CD4-positive, alpha-beta T cell treated with Interferon alpha-2 for 1 hour (primary cell): ENCODE measurements around the gene GNG11.
"Not testable (repeated sequence)": the region's sequence is repeated elsewhere in the genome, so short reads cannot be mapped to it uniquely, and the experiment has no call there.

Experiments used
- DNase-seq, 2 donors: peaks; one replicate each; pipeline ENCODE4 v3.0.0-alpha.2; 2020 to 2022

Gene GNG11

DNA sequence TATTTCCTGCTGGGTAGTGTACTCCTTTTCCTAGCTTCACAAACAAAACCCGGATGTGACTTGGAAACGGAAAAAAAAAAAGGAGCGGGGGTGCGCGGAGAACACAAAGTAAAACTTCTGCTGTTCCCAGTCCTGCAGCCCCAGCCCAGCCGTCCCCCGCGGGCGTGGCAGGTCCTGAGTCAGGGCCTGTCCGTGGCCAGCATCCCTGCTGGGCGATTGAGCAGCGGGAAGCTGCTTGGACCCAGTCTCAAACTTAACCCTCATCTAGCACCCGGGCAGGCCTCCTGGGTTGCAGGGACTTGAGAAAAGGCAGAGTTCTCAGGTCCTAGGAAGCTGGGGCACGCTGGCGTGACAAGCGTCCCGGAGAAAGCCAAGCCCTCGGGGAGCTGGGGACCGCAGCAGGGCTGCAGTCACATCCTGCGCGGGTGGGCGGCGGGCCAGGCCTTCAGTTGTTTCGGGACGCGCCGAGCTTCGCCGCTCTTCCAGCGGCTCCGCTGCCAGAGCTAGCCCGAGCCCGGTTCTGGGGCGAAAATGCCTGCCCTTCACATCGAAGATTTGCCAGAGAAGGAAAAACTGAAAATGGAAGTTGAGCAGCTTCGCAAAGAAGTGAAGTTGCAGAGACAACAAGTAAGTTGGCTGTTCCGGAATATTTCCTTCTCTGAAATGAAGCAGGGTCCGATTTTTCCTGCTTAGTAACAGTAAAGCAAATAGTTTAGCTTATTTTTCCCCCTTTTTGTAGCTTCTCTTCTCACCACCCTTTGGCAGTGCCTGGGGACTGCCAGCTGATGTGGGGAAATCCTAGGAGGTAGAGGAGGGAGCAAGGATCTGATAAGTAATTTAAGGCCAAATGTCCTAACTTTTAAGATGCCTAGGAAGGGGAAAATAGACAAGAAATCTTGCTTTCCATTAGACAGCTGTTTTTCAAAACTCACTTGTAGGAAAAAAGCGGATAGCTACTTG, at the start of gene GNG11:
GNG11 (plus strand) TSS at position 129 of the 960 bp plus-strand sequence; CDS start at position 532, 403 bp downstream.
- DNase-seq = no peak

- no peak for DNase-seq
Observed at GRCh38 chr7:93873998-93874574, 47.4 kb upstream of the GNG11 start.

DNA sequence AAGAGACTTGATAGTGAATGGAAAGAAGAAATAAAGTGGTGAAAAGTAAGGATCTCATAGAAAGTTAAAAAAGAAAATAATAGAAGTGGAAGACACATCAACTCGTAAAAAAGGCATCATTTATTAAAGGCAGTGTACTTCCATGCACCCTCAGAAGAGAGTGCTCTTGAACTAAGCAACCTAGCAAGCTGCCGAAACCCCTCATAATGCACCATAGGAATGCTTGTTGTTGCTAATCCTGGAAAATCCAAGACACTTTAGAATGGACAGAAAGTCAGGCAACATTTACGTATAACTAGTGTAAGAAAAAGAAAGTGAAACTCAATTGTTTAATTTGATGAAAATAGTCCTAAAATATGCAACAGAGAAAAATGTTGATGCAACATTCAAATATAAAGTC, 43.8 kb upstream of the GNG11 start:
- DNase-seq = no peak

DNA sequence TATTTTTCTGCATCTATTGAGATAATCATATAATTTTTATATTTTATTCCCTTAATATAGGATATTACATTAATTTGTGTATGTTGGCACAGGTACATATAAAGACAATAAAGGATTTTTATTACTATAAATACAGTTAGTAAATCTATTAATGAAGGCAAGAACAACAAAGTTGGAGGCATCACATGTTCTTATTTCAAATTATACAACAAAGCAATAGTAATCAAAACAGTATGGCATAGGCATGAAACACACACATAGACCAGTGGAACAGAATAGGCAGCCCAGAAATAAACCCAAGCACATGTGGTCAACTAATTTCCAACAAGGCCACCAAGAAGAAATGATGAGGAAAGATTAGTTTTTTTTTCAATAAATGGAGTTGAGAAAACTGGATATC, 42.2 kb upstream of the GNG11 start:
- DNase-seq = no peak

DNA sequence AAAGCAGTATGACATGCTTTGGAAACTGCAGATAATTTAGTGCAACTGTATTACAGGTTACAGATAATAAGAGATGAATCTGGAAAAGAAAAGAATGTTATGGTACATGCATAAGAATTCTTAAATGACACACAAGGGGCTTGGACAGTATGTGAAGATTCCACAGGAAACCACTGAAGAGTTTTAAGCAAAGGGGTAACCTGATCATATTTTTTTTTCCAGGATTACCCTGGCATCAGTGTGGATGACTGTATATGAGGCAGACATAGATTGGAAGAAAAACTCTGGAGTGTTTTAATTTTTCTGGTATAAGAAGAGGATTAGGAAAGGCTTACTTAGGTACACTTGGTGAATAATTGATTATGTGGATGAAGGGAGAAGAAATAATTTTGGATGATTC, 39.1 kb upstream of the GNG11 start:
- DNase-seq = no peak

DNA sequence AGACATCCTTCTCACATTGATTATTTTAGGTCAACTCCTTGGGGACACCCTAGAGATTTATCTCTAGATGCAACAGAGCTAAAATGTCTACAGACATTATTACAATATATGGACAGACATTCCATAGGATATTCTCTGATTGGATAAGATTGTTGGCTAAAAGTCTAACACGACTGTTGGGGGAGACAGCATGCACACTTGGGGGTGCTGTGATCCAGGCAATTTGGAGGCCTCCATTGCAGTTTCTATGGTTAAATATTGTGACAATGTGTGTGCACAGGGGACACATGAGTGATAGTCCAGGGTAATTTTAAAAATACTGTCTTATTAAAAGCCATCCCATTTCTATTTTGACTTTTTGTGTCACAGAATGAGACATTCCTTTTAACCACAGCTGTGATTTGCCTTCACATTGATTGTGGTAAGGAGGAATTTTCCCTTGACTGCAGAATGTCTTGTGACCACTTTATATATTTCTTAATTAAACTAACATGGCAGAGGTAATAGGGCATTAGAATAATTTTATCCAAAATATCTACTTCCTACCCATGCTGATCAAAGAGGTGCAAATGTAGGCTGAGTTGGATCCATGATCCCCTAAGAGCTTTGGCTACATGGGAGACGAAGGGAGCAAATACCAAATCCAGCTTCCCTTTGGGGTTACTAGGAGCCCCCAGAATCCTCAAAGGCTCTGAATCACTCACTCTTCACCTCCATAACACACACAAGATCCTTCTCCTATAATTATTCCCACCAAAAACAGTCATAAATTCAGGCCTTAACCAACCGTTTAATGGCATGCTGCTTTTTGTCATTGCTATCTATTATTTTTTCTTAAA, 38.2 kb upstream of the GNG11 start:
- DNase-seq = no peak

DNA sequence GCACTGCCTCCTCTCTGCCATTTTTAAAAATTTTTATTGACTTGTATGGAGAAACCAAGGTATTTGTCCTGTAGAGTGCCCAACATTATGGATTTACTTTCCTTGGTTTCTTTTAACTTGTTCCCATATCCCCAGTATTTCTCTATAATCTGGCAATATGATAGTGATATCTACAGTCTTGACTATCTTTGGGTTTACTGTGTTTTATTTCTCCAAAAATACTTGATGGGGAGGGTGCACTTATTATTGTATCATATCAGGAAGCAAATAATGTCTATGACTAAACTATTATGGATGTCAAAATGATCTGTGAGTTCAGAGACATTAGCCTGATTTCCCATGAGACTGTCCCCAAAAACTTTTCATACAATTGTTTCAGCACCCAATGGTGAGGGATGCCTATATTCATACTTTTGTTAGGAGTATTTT, 37.6 kb upstream of the GNG11 start:
- DNase-seq = no peak

GRCh38 chr7:93884541-93884940, 37.0 kb upstream of the GNG11 start:
- DNase-seq = no peak

GRCh38 chr7:93889261-93889660, 32.3 kb upstream of the GNG11 start:
- DNase-seq = no peak

DNA sequence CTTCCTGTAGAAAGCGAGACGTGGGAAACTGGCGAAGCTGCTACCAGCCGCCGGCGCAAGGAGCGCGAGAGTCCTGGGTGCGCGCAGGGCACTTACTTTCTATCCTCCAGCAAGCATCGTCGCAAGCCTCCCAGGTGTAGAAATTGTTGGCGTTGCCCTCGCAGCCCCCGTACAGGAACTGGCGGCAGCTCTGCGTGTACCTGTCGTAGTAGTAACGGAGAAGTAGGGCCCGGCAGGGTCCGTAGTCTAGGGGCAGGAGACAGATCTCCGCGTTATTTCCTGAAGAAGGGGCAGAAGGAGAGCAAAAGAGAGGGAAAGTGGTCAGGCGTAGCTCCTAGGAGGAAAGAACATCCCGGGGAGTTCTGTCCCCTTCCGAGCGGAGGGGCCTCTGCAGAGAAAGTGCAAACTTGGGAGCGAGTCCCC, 31.5 kb upstream of the GNG11 start:
- no peak for DNase-seq

GRCh38 chr7:93890464-93891068, 31.0 kb upstream of the GNG11 start, which contains the start of gene TFPI2:
Gene TFPI2 (minus strand): TSS chr7:93890753. CDS start chr7:93890678, 75 bp downstream.
- DNase-seq = no peak

DNA sequence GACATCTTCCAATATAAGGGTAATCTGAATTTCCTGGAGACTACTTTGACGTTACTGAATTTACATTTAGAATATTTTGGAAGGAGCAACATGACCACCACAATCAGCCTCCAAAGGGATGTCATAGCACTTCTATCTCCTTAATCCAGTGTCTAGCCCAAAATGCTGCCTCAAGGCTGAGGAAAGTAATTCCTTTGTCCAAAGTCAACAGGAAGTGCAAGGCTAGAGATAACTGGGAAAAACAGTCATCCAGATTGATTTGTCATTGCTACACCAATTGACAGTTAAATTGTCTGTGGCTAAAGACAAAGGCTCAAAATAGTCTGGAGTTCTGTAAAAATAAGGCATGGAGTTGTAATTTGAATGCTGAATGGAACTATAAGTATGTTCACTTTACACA, 27.1 kb upstream of the GNG11 start:
- no peak for DNase-seq

DNA sequence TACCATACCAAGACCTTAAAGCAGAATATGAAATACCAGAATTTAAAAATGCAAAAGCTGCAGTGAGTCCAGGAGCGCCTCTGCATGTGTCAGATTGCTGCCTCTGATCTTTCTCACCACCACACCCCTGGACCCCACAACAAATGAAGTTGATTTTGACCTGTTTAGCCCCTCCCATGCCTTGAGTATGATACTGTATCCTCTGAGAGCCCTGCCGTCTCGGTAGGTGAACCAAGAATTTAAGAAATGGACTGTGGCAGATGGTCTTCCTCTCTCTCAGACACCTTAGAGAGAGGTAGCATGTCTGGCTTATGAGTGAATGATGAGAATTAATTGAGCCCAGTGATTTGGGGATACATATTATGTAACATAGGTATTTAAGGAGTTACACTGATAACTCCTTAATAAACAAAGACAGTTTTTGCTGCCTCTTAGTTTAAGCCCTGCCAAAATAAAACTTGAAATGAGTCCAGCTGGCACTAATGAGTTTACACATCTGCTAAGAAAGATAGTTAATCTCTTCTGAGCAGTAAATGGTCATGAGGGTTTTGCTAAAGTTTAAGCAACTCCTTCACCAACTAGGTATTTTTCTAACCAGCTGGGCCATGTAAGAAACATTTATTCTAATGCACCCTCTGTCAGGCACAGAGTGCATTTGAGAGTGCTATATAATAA, 26.4 kb upstream of the GNG11 start:
- no peak for DNase-seq

GRCh38 chr7:93895859-93896600, 25.5 kb upstream of the GNG11 start:
- no peak for DNase-seq

DNA sequence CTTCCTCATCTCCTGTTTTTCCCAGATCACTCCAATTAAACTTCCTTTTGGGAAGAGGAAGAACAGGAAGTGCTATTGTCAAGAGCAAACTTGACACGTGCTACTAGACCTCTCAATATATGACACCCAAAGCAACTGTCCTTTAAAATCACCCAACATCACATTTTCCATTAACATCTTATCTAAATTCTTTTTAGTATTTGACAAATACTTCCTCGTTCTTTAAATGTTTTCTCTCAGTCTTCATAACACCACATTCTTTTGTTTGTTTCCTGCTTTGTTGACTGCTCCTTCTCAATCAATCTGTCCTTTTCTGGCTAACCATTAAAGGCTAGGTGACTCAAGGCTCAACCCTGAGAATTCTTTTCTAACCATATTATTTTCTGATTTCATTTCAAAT, 23.9 kb upstream of the GNG11 start:
- DNase-seq = no peak

GRCh38 chr7:93902777-93903423, 18.6 kb upstream of the GNG11 start:
- no peak for DNase-seq

DNA sequence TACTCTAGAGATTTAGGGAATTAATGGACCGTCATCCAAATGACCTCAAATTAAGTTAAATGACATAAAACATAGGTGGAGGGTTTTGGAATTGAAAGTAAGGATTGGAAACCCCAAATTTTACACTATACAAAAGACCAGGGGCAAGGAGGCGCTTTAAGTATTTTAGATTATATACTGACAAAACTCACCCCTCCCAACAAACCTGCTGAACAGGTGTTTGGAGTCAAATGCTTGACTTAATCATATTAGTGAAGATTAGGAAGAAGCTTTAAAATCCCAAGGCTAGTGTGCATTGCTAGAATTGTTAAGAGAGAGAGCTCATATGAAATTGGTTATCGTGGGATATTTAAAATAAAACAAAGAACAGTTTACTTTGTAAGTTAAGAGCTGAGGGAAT, 15.3 kb upstream of the GNG11 start, which contains the start of gene GNGT1:
GNGT1 (plus strand) TSS at position 301 of the 400 bp plus-strand sequence. CDS start 180 bp downstream, outside the sequence.
- DNase-seq = no peak

- no peak for DNase-seq
Observed at GRCh38 chr7:93910076-93910994, 11.2 kb upstream of the GNG11 start.

- not testable (repeated sequence) for DNase-seq
Observed at GRCh38 chr7:93911242-93911641, 10.3 kb upstream of the GNG11 start.

DNA sequence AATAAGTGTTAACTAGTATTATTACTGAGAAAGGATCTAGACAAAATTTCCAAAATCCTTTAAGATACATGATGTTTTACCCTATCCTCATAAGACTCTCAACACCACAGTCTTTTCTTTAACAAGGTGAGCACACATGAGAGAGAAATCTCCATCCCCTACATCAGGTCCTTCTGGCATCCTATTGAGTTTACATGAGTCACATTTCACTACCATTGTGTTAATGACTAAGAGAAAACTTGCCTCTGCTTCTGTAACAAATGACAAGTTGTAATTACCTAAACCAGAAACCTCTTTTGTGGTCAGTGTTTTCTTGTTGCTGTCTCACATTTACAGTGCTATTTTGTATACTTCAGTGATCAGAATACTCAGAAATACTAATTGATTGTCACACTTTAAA, 9.9 kb upstream of the GNG11 start:
- not testable (repeated sequence) for DNase-seq
